Measurements from ENCODE around the gene SHROOM3. TPM values are rescaled to one million over a fixed set of nuclear protein-coding genes. Genes with fewer than 3 reads are reported as not detected.
"Not testable (repeated sequence)": the region's sequence is repeated elsewhere in the genome, so short reads cannot be mapped to it uniquely, and the experiment has no call there.

Gene SHROOM3
- total RNA-seq, 1 donor, result 18.0 TPM

DNA sequence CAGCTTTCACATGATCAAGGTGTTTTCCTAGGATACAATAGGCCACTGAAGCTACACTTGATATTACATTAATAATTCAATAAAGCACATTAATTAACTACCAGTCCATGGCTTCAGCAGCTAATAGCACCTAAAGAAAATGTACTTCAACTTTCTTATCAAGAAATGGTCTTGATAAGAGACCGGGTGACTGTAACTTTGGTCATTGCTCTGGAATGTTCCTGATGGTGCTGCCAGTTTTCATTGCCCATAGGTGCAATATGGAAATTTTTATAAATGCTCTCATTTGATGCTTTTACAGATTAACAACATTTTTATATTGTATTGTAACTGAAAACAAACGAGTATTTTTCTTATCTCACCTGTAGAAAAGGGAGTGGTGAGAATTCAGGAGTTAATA lies 165.4 kb downstream of the SHROOM3 start:
- TF ChIP-seq, protein P1, sequence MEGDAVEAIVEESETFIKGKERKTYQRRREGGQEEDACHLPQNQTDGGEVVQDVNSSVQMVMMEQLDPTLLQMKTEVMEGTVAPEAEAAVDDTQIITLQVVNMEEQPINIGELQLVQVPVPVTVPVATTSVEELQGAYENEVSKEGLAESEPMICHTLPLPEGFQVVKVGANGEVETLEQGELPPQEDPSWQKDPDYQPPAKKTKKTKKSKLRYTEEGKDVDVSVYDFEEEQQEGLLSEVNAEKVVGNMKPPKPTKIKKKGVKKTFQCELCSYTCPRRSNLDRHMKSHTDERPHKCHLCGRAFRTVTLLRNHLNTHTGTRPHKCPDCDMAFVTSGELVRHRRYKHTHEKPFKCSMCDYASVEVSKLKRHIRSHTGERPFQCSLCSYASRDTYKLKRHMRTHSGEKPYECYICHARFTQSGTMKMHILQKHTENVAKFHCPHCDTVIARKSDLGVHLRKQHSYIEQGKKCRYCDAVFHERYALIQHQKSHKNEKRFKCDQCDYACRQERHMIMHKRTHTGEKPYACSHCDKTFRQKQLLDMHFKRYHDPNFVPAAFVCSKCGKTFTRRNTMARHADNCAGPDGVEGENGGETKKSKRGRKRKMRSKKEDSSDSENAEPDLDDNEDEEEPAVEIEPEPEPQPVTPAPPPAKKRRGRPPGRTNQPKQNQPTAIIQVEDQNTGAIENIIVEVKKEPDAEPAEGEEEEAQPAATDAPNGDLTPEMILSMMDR (IDR thresholded peaks at IDR 0.05; ENCODE audit: insufficient read depth, low read length), result no peak
- no peak overlapping the region for H3K4me3 ChIP-seq (ENCODE audit: low read depth, low read length)
- DNase-seq (ENCODE audit: low read depth), result peak; percentile 50

DNA sequence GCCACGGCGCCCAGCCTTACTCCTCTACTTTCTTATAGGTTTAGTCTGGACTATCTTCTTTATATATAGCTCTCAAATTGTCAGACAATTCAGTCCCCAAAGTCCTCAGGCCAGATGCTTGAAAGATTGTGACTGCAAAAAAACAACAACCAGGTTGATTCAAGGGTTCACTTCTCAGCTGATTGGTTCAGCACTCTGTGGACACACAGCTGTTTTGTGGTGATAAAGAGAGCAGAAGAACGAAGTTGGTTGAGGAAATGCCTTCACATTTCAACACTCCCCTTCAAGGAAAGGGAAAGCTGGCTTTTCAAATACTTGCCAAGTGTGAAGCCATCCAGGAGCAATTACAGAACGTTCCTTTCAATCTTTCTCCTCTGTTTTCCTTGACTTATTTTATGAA lies 166.8 kb downstream of the SHROOM3 start:
- H3K4me3 ChIP-seq (ENCODE audit: low read depth, low read length), result no peak overlapping the region
- DNase-seq (ENCODE audit: low read depth), result peak; percentile 80
- TF ChIP-seq, protein P1 (IDR thresholded peaks at IDR 0.05; ENCODE audit: insufficient read depth, low read length), result no peak

- TF ChIP-seq, protein P1 (IDR thresholded peaks at IDR 0.05; ENCODE audit: insufficient read depth, low read length), result no peak
- no peak for DNase-seq (ENCODE audit: low read depth)
- H3K4me3 ChIP-seq (ENCODE audit: low read depth, low read length), result no peak overlapping the region
Observed at GRCh38 chr4:76605099-76605563, 170.1 kb downstream of the SHROOM3 start.

DNA sequence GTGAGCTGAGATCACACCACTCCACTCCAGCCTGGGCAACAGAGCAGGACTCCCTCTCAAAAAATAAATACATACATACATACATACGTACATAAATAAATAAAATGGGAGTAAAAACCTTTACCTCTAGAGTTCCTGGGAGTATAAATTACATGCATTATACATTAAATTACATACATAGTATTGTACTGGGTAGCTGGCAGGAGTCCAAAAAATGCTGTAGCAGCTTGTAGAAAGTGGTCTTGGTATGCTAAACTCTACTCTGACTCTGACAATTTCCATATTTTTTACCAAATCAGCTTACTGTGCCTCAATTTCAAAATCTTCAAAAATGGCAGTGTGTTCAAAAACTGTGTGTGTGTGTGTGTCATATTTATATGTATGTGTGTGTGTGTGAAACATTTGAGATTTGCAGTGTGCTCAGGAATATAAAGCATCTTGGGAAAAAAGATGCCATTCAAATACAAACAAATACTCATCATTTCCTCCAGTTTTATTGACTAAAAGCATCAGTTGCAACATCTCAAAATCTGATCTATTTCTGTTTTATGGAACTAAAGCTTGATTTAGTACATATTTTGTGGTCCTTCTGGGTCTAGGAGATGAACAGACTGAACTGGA lies 171.7 kb downstream of the SHROOM3 start:
- TF ChIP-seq, protein P1 (IDR thresholded peaks at IDR 0.05; ENCODE audit: insufficient read depth, low read length), result no peak
- H3K4me3 ChIP-seq (ENCODE audit: low read depth, low read length), result no peak overlapping the region
- DNase-seq (ENCODE audit: low read depth), result no peak

GRCh38 chr4:76607266-76607799 lies 172.3 kb downstream of the SHROOM3 start:
- no peak overlapping the region for H3K4me3 ChIP-seq (ENCODE audit: low read depth, low read length)
- no peak for DNase-seq (ENCODE audit: low read depth)
- TF ChIP-seq, protein P1 (IDR thresholded peaks at IDR 0.05; ENCODE audit: insufficient read depth, low read length), result no peak

DNA sequence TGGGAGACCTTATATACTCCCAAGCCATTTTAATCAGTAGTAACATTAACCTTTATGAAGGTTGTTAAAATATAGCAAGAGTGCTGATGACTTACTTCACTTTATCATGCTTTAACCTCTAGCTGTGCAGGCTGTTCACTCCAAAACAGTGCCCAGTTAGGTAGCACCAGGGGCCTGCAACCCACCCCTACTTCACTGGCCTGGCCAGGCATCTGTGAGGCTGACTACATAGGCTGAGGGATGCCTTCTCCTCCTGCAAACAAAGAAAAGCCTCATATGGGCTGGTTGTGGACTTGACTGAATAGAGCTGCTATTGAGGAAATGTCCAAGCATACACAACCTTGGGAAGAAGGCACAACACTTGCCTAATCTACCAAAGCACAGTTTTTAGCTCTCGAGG lies 172.8 kb downstream of the SHROOM3 start:
- TF ChIP-seq, protein P1 (IDR thresholded peaks at IDR 0.05; ENCODE audit: insufficient read depth, low read length), result no peak
- no peak overlapping the region for H3K4me3 ChIP-seq (ENCODE audit: low read depth, low read length)
- no peak for DNase-seq (ENCODE audit: low read depth)

DNA sequence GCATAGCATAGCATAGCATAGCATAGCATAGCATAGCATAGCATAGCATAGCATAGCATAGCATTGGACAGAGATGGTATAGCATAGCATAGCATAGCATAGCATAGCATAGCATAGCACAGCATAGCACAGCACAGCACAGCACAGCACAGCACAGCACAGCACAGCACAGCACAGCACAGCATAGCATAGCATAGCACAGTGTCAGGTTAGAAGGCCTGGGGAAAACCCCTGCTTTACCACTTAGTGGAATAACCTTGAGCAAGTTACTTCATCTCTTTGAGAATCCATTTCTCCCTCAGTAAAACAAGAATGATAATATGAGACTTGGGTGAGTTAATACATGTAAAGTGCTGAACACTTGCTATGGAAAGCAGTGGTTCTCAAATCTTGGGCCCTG lies 173.5 kb downstream of the SHROOM3 start:
- DNase-seq (ENCODE audit: low read depth); H3K4me3 ChIP-seq (ENCODE audit: low read depth, low read length): not testable (repeated sequence)
